ENCODE measurements around the gene ACADM.
"Not testable (repeated sequence)": the region's sequence is repeated elsewhere in the genome, so short reads cannot be mapped to it uniquely, and the experiment has no call there.

DNA sequence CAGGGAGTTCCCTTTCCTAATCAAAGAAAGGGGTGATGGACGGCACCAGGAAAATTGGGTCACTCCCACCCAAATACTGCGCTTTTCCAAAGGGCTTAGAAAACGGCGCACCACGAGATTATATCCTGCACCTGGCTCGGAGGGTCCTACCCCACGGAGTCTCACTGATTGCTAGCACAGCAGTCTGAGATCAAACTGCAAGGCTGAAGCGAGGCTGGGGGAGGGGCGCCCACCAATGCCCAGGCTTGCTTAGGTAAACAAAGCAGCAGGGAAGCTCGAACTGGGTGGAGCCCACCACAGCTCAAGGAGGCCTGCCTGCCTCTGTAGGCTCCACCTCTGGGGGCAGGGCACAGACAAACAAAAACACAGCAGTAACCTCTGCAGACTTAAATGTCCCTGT is 46.5 kb upstream of the ACADM start:
- not testable (repeated sequence) for TF ChIP-seq RAD21 (IDR thresholded peaks at IDR 0.05; ENCODE audit: low read length); EP300 (IDR thresholded peaks at IDR 0.05; ENCODE audit: borderline replicate concordance in 1 of 2, low read depth in 1 of 2, low read length in 1 of 2); RCOR1 (IDR thresholded peaks at IDR 0.05; ENCODE audit: low read length); NRF1 (IDR thresholded peaks at IDR 0.05; ENCODE audit: low read depth, low read length); TCF12 (IDR thresholded peaks at IDR 0.05); TEAD4 (IDR thresholded peaks at IDR 0.05; ENCODE audit: borderline replicate concordance, insufficient read depth); MXI1 (IDR thresholded peaks at IDR 0.05; ENCODE audit: low read depth, low read length); EZH2phosphoT487 (IDR thresholded peaks at IDR 0.05; ENCODE audit: borderline replicate concordance, low read depth)
- TF ChIP-seq, protein P1, sequence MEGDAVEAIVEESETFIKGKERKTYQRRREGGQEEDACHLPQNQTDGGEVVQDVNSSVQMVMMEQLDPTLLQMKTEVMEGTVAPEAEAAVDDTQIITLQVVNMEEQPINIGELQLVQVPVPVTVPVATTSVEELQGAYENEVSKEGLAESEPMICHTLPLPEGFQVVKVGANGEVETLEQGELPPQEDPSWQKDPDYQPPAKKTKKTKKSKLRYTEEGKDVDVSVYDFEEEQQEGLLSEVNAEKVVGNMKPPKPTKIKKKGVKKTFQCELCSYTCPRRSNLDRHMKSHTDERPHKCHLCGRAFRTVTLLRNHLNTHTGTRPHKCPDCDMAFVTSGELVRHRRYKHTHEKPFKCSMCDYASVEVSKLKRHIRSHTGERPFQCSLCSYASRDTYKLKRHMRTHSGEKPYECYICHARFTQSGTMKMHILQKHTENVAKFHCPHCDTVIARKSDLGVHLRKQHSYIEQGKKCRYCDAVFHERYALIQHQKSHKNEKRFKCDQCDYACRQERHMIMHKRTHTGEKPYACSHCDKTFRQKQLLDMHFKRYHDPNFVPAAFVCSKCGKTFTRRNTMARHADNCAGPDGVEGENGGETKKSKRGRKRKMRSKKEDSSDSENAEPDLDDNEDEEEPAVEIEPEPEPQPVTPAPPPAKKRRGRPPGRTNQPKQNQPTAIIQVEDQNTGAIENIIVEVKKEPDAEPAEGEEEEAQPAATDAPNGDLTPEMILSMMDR (IDR thresholded peaks at IDR 0.05), result not testable (repeated sequence)
- TF ChIP-seq, protein P2, sequence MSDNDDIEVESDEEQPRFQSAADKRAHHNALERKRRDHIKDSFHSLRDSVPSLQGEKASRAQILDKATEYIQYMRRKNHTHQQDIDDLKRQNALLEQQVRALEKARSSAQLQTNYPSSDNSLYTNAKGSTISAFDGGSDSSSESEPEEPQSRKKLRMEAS (IDR thresholded peaks at IDR 0.05; ENCODE audit: low read depth), result not testable (repeated sequence)
- TF ChIP-seq, protein P3, sequence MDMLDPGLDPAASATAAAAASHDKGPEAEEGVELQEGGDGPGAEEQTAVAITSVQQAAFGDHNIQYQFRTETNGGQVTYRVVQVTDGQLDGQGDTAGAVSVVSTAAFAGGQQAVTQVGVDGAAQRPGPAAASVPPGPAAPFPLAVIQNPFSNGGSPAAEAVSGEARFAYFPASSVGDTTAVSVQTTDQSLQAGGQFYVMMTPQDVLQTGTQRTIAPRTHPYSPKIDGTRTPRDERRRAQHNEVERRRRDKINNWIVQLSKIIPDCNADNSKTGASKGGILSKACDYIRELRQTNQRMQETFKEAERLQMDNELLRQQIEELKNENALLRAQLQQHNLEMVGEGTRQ (IDR thresholded peaks at IDR 0.05; ENCODE audit: borderline replicate concordance, low read depth, low read length), result not testable (repeated sequence)
